Measurements from ENCODE around the gene HNRNPU. TPM values are rescaled to one million over a fixed set of nuclear protein-coding genes. Genes with fewer than 3 reads are reported as not detected.

The HNRNPU gene
- total RNA-seq, 1 experiment from 2014 or later: 224 TPM

GRCh38 chr1:244881552-244882280 is 17.4 kb upstream of the HNRNPU start:
- no peak overlapping the region for H3K27ac ChIP-seq (ENCODE audit: low read length)
- H3K4me3 ChIP-seq (ENCODE audit: low read length): no peak overlapping the region
- no peak overlapping the region for H2AFZ ChIP-seq (ENCODE audit: low read length)
- DNase-seq: peak; percentile 30
- H3K4me1 ChIP-seq (ENCODE audit: low read length): no peaks in the 10 kb centered on the region
- H3K4me2 ChIP-seq (ENCODE audit: low read depth, low read length, poor library complexity, severe bottlenecking): no peak overlapping the region
- no peaks in the 10 kb centered on the region for H3K9me3 ChIP-seq (ENCODE audit: low read length)
- no peak overlapping the region for H3K9ac ChIP-seq (ENCODE audit: low read length)
- H3K9me2 ChIP-seq (replicated peaks; ENCODE audit: insufficient read depth, low read length): no peaks in the 10 kb centered on the region
- no peaks in the 10 kb centered on the region for H4K20me1 ChIP-seq (ENCODE audit: insufficient read depth, low read depth, low read length)
- H3K27me3 ChIP-seq (ENCODE audit: low read length): no peaks in the 10 kb centered on the region
- no peaks in the 10 kb centered on the region for H3K79me2 ChIP-seq (ENCODE audit: low read length)
- H3K36me3 ChIP-seq (ENCODE audit: insufficient read depth, low read length): no peaks in the 10 kb centered on the region

GRCh38 chr1:244878681-244879080 is 14.3 kb upstream of the HNRNPU start:
- Histone ChIP-seq H3K9ac (ENCODE audit: low read length) (no peak overlapping the region), H3K27me3 (ENCODE audit: low read length) (no peaks in the 10 kb centered on the region), H4K20me1 (ENCODE audit: insufficient read depth, low read depth, low read length) (no peaks in the 10 kb centered on the region), H3K9me3 (ENCODE audit: low read length) (no peaks in the 10 kb centered on the region), H3K4me2 (ENCODE audit: low read depth, low read length, poor library complexity, severe bottlenecking) (no peak overlapping the region), H2AFZ (ENCODE audit: low read length) (no peak overlapping the region), H3K27ac (ENCODE audit: low read length) (no peak overlapping the region), H3K79me2 (ENCODE audit: low read length) (no peaks in the 10 kb centered on the region), H3K36me3 (ENCODE audit: insufficient read depth, low read length) (no peaks in the 10 kb centered on the region), H3K9me2 (replicated peaks; ENCODE audit: insufficient read depth, low read length) (no peaks in the 10 kb centered on the region), H3K4me3 (ENCODE audit: low read length) (no peak overlapping the region), H3K4me1 (ENCODE audit: low read length) (no peaks in the 10 kb centered on the region)
- no peak for DNase-seq

- Histone ChIP-seq H3K9me3 (ENCODE audit: low read length) (no peaks in the 10 kb centered on the region), H3K27ac (ENCODE audit: low read length) (no peak overlapping the region), H3K79me2 (ENCODE audit: low read length) (no peaks in the 10 kb centered on the region), H3K4me1 (ENCODE audit: low read length) (no peaks in the 10 kb centered on the region), H3K9ac (ENCODE audit: low read length) (no peak overlapping the region), H3K36me3 (ENCODE audit: insufficient read depth, low read length) (no peaks in the 10 kb centered on the region), H3K27me3 (ENCODE audit: low read length) (no peaks in the 10 kb centered on the region), H3K9me2 (replicated peaks; ENCODE audit: insufficient read depth, low read length) (no peaks in the 10 kb centered on the region), H2AFZ (ENCODE audit: low read length) (no peak overlapping the region), H3K4me3 (ENCODE audit: low read length) (no peak overlapping the region), H3K4me2 (ENCODE audit: low read depth, low read length, poor library complexity, severe bottlenecking) (no peak overlapping the region), H4K20me1 (ENCODE audit: insufficient read depth, low read depth, low read length) (no peaks in the 10 kb centered on the region)
- no peak for DNase-seq
These were observed 12.0 kb upstream of the HNRNPU start for GRCh38 chr1:244876228-244876910.

- Histone ChIP-seq H2AFZ (ENCODE audit: low read length) (no peak overlapping the region), H3K9me2 (replicated peaks; ENCODE audit: insufficient read depth, low read length) (no peaks in the 10 kb centered on the region), H3K36me3 (ENCODE audit: insufficient read depth, low read length) (no peaks in the 10 kb centered on the region), H3K27ac (ENCODE audit: low read length) (no peak overlapping the region), H3K9ac (ENCODE audit: low read length) (no peak overlapping the region), H3K4me3 (ENCODE audit: low read length) (no peak overlapping the region), H4K20me1 (ENCODE audit: insufficient read depth, low read depth, low read length) (no peaks in the 10 kb centered on the region), H3K27me3 (ENCODE audit: low read length) (no peaks in the 10 kb centered on the region), H3K4me1 (ENCODE audit: low read length) (no peaks in the 10 kb centered on the region), H3K79me2 (ENCODE audit: low read length) (no peaks in the 10 kb centered on the region), H3K4me2 (ENCODE audit: low read depth, low read length, poor library complexity, severe bottlenecking) (no peak overlapping the region), H3K9me3 (ENCODE audit: low read length) (no peaks in the 10 kb centered on the region)
- peak; percentile 31 for DNase-seq
These were observed 10.7 kb upstream of the HNRNPU start for GRCh38 chr1:244874974-244875579.

GRCh38 chr1:244869950-244870349 is 5.6 kb upstream of the HNRNPU start:
- Histone ChIP-seq H3K9me3 (ENCODE audit: low read length) (no peaks in the 10 kb centered on the region), H3K36me3 (ENCODE audit: insufficient read depth, low read length) (no peaks in the 10 kb centered on the region), H3K9me2 (replicated peaks; ENCODE audit: insufficient read depth, low read length) (no peaks in the 10 kb centered on the region), H3K27me3 (ENCODE audit: low read length) (no peaks in the 10 kb centered on the region), H3K4me3 (ENCODE audit: low read length) (no peak overlapping the region), H3K4me1 (ENCODE audit: low read length) (peaks cover 11% of the 10 kb centered on the region), H3K4me2 (ENCODE audit: low read depth, low read length, poor library complexity, severe bottlenecking) (no peak overlapping the region), H3K79me2 (ENCODE audit: low read length) (no peaks in the 10 kb centered on the region; the same call in 1 of the 2 replicates), H2AFZ (ENCODE audit: low read length) (no peak overlapping the region), H3K9ac (ENCODE audit: low read length) (no peak overlapping the region), H4K20me1 (ENCODE audit: insufficient read depth, low read depth, low read length) (no peaks in the 10 kb centered on the region), H3K27ac (ENCODE audit: low read length) (no peak overlapping the region)
- DNase-seq: no peak

GRCh38 chr1:244869364-244869827 is 5.1 kb upstream of the HNRNPU start:
- Histone ChIP-seq H3K4me2 (ENCODE audit: low read depth, low read length, poor library complexity, severe bottlenecking) (no peak overlapping the region), H3K9ac (ENCODE audit: low read length) (no peak overlapping the region), H3K27ac (ENCODE audit: low read length) (no peak overlapping the region)

GRCh38 chr1:244868484-244869363 is 4.4 kb upstream of the HNRNPU start:
- no peak overlapping the region for H3K4me3 ChIP-seq (ENCODE audit: low read length)
- no peaks in the 10 kb centered on the region for H4K20me1 ChIP-seq (ENCODE audit: insufficient read depth, low read depth, low read length)
- no peaks in the 10 kb centered on the region for H3K9me3 ChIP-seq (ENCODE audit: low read length)
- H2AFZ ChIP-seq (ENCODE audit: low read length): no peak overlapping the region
- H3K4me1 ChIP-seq (ENCODE audit: low read length): peaks cover 11% of the 10 kb centered on the region
- H3K27me3 ChIP-seq (ENCODE audit: low read length): no peaks in the 10 kb centered on the region
- DNase-seq: no peak
- H3K4me2 ChIP-seq (ENCODE audit: low read depth, low read length, poor library complexity, severe bottlenecking): no peak overlapping the region
- H3K79me2 ChIP-seq (ENCODE audit: low read length): peaks cover 6% of the 10 kb centered on the region
- no peaks in the 10 kb centered on the region; the same call in 1 of the 2 replicates for H3K36me3 ChIP-seq (ENCODE audit: insufficient read depth, low read length)
- H3K9ac ChIP-seq (ENCODE audit: low read length): no peak overlapping the region
- no peaks in the 10 kb centered on the region for H3K9me2 ChIP-seq (replicated peaks; ENCODE audit: insufficient read depth, low read length)
- no peak overlapping the region for H3K27ac ChIP-seq (ENCODE audit: low read length)

More at GRCh38 chr1:244869364-244869827, 5.1 kb upstream of the HNRNPU start:
- H3K9me3 ChIP-seq (ENCODE audit: low read length): no peaks in the 10 kb centered on the region
- no peaks in the 10 kb centered on the region for H3K9me2 ChIP-seq (replicated peaks; ENCODE audit: insufficient read depth, low read length)
- H3K79me2 ChIP-seq (ENCODE audit: low read length): no peaks in the 10 kb centered on the region; the same call in 1 of the 2 replicates
- peaks cover 11% of the 10 kb centered on the region for H3K4me1 ChIP-seq (ENCODE audit: low read length)
- no peak overlapping the region for H3K4me3 ChIP-seq (ENCODE audit: low read length)
- DNase-seq: no peak
- H3K27me3 ChIP-seq (ENCODE audit: low read length): no peaks in the 10 kb centered on the region
- H3K36me3 ChIP-seq (ENCODE audit: insufficient read depth, low read length): no peaks in the 10 kb centered on the region
- H2AFZ ChIP-seq (ENCODE audit: low read length): no peak overlapping the region
- H4K20me1 ChIP-seq (ENCODE audit: insufficient read depth, low read depth, low read length): no peaks in the 10 kb centered on the region
